ENCODE measurements around the gene CDK3. TPM values are rescaled to one million over a fixed set of nuclear protein-coding genes. Genes with fewer than 3 reads are reported as not detected.

The CDK3 gene
- polyA plus RNA-seq, 2 of the 4 experiments (the other 2 are of a cell fraction): 5.1 to 5.5 TPM

DNA sequence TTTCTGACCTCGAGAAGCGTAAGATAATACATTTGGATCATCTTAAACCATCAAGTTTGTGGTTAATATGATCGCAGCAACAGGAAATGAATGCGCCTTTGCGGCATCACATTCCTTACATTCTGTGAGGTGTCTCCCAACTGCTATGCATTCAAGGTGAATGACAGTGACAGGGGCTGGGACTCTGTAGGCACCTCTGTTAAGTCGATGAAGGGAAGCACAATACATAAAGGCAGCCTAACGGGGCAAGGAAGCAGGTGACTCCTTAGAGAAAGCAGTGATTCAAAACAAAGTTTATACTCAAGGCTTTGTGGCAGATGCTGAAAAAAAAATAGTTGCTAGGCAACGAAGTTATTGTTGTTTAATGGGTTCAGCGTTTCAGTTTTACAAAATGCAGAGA, 48.1 kb downstream of the CDK3 start:
- Histone ChIP-seq H3K9me3 (no peaks in the 10 kb centered on the region), H3K4me2 (no peak overlapping the region), H3K4me1 (peaks cover 3% of the 10 kb centered on the region; the same call in 2 of the 3 replicates), H3K27ac (no peak overlapping the region), H3K4me3 (no peak overlapping the region)
- WGBS (ENCODE audit: missing lambda C conversion rate): 83% methylated on average over 9 of the region's 9 CpGs
- ChIA-PET CTCF (interaction anchor here (1.0 to 23.8 kb wide), 4 partner anchors 35 to 231 kb away, joined by 4 to 357 read pairs (median 8); no protein-coding TSS in a partner anchor), POLR2A (no interaction called here)
- no peak for DNase-seq (ENCODE audit: low read depth in 1 of 2, low spot score in 1 of 2)
- TF ChIP-seq CHD2 (IDR thresholded peaks at IDR 0.05; ENCODE audit: low read length, partially characterized antibody) (no peak), RFX5 (IDR thresholded peaks at IDR 0.05) (no peak), CEBPB (IDR thresholded peaks at IDR 0.05) (no peak), HDAC2 (IDR thresholded peaks at IDR 0.05) (no peak), RAD21 (conservative IDR thresholded peaks at IDR 0.05 in 1 of 2, IDR thresholded peaks at IDR 0.05 in 1 of 2) (no peak), ZC3H11A (IDR thresholded peaks at IDR 0.05) (no peak), TFCP2L1 (CRISPR knock-in tag; IDR thresholded peaks at IDR 0.05) (no peak), POLR2A (IDR thresholded peaks at IDR 0.05; ENCODE audit: low read length) (no peak), CHD4 (IDR thresholded peaks at IDR 0.05; ENCODE audit: borderline replicate concordance) (no peak), POLR2AphosphoS2 (conservative IDR thresholded peaks at IDR 0.05; ENCODE audit: low read length) (no peak), EP300 (IDR thresholded peaks at IDR 0.05) (no peak), HEYL (CRISPR knock-in tag; IDR thresholded peaks at IDR 0.05) (no peak), FOSL2 (IDR thresholded peaks at IDR 0.05) (no peak), FOSL2 (CRISPR knock-in tag; IDR thresholded peaks at IDR 0.05) (no peak)
- TF ChIP-seq, protein P1, sequence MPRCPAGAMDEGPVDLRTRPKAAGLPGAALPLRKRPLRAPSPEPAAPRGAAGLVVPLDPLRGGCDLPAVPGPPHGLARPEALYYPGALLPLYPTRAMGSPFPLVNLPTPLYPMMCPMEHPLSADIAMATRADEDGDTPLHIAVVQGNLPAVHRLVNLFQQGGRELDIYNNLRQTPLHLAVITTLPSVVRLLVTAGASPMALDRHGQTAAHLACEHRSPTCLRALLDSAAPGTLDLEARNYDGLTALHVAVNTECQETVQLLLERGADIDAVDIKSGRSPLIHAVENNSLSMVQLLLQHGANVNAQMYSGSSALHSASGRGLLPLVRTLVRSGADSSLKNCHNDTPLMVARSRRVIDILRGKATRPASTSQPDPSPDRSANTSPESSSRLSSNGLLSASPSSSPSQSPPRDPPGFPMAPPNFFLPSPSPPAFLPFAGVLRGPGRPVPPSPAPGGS (IDR thresholded peaks at IDR 0.05): no peak
- TF ChIP-seq, protein P2, sequence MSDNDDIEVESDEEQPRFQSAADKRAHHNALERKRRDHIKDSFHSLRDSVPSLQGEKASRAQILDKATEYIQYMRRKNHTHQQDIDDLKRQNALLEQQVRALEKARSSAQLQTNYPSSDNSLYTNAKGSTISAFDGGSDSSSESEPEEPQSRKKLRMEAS (IDR thresholded peaks at IDR 0.05): no peak
- no peak for ATAC-seq
- no peak for FAIRE-seq

DNA sequence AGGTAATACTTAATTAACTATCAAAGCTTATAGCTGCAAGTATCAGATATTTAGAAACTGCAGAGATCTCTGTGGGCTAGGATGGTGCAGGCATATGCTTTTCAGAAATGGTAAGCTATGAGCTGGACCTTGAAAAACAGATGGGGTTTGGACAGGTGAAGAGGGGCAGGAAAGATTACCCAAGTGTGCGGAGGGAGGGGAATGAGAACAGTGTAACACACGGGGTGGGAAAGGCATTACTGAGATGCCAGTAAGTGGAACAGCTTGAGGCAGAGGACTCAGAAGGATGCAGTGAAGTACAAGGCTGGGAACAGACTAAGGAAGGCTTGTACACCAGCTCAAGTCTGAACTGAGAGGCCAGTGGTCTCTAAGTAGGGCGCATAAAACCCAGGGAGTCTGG, 48.6 kb downstream of the CDK3 start:
- no peak for FAIRE-seq
- H3K4me2 ChIP-seq: no peak overlapping the region
- ChIA-PET POLR2A (no interaction called here), CTCF (interaction anchor here (0.7 to 2.5 kb wide), 4 partner anchors 35 to 106 kb away, joined by 3 to 15 read pairs (median 8); no protein-coding TSS in a partner anchor)
- no peak overlapping the region for H3K4me3 ChIP-seq
- H3K4me1 ChIP-seq: peaks cover 7% of the 10 kb centered on the region; the same call in 2 of the 3 replicates
- no peaks in the 10 kb centered on the region for H3K9me3 ChIP-seq
- TF ChIP-seq JUNB (IDR thresholded peaks at IDR 0.05) (no peak), FOSL2 (IDR thresholded peaks at IDR 0.05) (no peak), FOSL2 (CRISPR knock-in tag; IDR thresholded peaks at IDR 0.05) (no peak), KDM1A (IDR thresholded peaks at IDR 0.05; ENCODE audit: low read depth) (no peak), CHD2 (IDR thresholded peaks at IDR 0.05; ENCODE audit: low read length, partially characterized antibody) (no peak), SREBF2 (IDR thresholded peaks at IDR 0.05) (no peak), CHD4 (IDR thresholded peaks at IDR 0.05; ENCODE audit: borderline replicate concordance) (no peak), HDAC2 (IDR thresholded peaks at IDR 0.05) (no peak), NR3C1 (IDR thresholded peaks at IDR 0.05) (no peak), NFE2L2 (conservative IDR thresholded peaks at IDR 0.05; ENCODE audit: low read length) (no peak), CBX8 (IDR thresholded peaks at IDR 0.05) (no peak), HOXB5 (CRISPR knock-in tag; IDR thresholded peaks at IDR 0.05) (no peak), RFX5 (IDR thresholded peaks at IDR 0.05) (no peak), EHMT2 (IDR thresholded peaks at IDR 0.05; ENCODE audit: low read depth) (no peak), MAFK (IDR thresholded peaks at IDR 0.05; ENCODE audit: partially characterized antibody) (no peak)
- TF ChIP-seq, protein P3, sequence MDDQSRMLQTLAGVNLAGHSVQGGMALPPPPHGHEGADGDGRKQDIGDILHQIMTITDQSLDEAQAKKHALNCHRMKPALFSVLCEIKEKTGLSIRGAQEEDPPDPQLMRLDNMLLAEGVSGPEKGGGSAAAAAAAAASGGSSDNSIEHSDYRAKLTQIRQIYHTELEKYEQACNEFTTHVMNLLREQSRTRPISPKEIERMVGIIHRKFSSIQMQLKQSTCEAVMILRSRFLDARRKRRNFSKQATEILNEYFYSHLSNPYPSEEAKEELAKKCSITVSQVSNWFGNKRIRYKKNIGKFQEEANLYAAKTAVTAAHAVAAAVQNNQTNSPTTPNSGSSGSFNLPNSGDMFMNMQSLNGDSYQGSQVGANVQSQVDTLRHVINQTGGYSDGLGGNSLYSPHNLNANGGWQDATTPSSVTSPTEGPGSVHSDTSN (IDR thresholded peaks at IDR 0.05): no peak
- TF ChIP-seq, protein P4, sequence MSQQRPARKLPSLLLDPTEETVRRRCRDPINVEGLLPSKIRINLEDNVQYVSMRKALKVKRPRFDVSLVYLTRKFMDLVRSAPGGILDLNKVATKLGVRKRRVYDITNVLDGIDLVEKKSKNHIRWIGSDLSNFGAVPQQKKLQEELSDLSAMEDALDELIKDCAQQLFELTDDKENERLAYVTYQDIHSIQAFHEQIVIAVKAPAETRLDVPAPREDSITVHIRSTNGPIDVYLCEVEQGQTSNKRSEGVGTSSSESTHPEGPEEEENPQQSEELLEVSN (IDR thresholded peaks at IDR 0.05; ENCODE audit: borderline replicate concordance, low read depth): no peak
- TF ChIP-seq, protein P5, sequence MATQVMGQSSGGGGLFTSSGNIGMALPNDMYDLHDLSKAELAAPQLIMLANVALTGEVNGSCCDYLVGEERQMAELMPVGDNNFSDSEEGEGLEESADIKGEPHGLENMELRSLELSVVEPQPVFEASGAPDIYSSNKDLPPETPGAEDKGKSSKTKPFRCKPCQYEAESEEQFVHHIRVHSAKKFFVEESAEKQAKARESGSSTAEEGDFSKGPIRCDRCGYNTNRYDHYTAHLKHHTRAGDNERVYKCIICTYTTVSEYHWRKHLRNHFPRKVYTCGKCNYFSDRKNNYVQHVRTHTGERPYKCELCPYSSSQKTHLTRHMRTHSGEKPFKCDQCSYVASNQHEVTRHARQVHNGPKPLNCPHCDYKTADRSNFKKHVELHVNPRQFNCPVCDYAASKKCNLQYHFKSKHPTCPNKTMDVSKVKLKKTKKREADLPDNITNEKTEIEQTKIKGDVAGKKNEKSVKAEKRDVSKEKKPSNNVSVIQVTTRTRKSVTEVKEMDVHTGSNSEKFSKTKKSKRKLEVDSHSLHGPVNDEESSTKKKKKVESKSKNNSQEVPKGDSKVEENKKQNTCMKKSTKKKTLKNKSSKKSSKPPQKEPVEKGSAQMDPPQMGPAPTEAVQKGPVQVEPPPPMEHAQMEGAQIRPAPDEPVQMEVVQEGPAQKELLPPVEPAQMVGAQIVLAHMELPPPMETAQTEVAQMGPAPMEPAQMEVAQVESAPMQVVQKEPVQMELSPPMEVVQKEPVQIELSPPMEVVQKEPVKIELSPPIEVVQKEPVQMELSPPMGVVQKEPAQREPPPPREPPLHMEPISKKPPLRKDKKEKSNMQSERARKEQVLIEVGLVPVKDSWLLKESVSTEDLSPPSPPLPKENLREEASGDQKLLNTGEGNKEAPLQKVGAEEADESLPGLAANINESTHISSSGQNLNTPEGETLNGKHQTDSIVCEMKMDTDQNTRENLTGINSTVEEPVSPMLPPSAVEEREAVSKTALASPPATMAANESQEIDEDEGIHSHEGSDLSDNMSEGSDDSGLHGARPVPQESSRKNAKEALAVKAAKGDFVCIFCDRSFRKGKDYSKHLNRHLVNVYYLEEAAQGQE (IDR thresholded peaks at IDR 0.05): no peak
- TF ChIP-seq, protein P6, sequence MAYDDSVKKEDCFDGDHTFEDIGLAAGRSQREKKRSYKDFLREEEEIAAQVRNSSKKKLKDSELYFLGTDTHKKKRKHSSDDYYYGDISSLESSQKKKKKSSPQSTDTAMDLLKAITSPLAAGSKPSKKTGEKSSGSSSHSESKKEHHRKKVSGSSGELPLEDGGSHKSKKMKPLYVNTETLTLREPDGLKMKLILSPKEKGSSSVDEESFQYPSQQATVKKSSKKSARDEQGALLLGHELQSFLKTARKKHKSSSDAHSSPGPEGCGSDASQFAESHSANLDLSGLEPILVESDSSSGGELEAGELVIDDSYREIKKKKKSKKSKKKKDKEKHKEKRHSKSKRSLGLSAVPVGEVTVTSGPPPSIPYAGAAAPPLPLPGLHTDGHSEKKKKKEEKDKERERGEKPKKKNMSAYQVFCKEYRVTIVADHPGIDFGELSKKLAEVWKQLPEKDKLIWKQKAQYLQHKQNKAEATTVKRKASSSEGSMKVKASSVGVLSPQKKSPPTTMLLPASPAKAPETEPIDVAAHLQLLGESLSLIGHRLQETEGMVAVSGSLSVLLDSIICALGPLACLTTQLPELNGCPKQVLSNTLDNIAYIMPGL (CRISPR knock-in tag; IDR thresholded peaks at IDR 0.05; ENCODE audit: borderline replicate concordance): no peak
- ATAC-seq: no peak
- H3K27ac ChIP-seq: no peak overlapping the region
- no peak for DNase-seq (ENCODE audit: low read depth in 1 of 2, low spot score in 1 of 2)
- 88% methylated on average over 3 of the region's 3 CpGs for WGBS (ENCODE audit: missing lambda C conversion rate)

Data from A549 (cell line).